ENCODE data around the gene DDB1. TPM values are rescaled to one million over a fixed set of nuclear protein-coding genes. Genes with fewer than 3 reads are reported as not detected.
"Not testable (repeated sequence)": the region's sequence is repeated elsewhere in the genome, so short reads cannot be mapped to it uniquely, and the experiment has no call there.

The DDB1 gene
- total RNA-seq, 4 donors from 2014 or later, result 87.9 to 231 (median 155) TPM

- TF ChIP-seq POLR2A (IDR thresholded peaks at IDR 0.05), result no peak
- TF ChIP-seq, protein P1, sequence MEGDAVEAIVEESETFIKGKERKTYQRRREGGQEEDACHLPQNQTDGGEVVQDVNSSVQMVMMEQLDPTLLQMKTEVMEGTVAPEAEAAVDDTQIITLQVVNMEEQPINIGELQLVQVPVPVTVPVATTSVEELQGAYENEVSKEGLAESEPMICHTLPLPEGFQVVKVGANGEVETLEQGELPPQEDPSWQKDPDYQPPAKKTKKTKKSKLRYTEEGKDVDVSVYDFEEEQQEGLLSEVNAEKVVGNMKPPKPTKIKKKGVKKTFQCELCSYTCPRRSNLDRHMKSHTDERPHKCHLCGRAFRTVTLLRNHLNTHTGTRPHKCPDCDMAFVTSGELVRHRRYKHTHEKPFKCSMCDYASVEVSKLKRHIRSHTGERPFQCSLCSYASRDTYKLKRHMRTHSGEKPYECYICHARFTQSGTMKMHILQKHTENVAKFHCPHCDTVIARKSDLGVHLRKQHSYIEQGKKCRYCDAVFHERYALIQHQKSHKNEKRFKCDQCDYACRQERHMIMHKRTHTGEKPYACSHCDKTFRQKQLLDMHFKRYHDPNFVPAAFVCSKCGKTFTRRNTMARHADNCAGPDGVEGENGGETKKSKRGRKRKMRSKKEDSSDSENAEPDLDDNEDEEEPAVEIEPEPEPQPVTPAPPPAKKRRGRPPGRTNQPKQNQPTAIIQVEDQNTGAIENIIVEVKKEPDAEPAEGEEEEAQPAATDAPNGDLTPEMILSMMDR (IDR thresholded peaks at IDR 0.05), result peak; percentile 35 to 71 (median 56)
- H3K36me3 ChIP-seq, result no peaks in the 10 kb centered on the region
- H3K9me3 ChIP-seq, result no peaks in the 10 kb centered on the region
- DNase-seq, result peak; percentile 34 to 46
- no peaks in the 10 kb centered on the region for H3K4me1 ChIP-seq
- H3K4me3 ChIP-seq, result no peak overlapping the region
- intact Hi-C loops (cut with DNase I; ENCODE audit: low total_unique reads), result no loop called here
- no peak overlapping the region for H3K27ac ChIP-seq
- no peaks in the 10 kb centered on the region for H3K27me3 ChIP-seq
These were observed 78.4 kb downstream of the DDB1 start for GRCh38 chr11:61254403-61255025.

DNA sequence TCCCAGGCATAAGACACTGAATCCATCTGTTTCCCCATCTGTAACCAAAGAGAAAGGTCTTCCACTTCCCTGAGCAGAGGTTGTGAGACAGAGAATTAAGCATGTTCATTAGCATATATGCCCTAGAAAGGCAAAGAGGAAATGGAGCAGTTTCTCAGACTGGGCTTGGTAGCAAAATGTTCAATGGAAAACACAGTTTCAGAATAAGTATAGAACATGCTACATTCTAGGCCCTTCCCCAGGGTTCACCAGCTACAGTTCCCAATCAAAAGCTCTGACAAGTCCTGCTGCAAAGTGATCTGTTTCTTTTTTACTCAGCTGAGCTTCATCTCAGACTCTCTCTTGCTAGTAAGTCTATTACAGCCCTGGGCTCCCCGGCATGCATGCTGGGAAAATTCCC lies 80.6 kb downstream of the DDB1 start:
- H3K4me3 ChIP-seq; H3K27ac ChIP-seq; H3K4me1 ChIP-seq; H3K36me3 ChIP-seq; intact Hi-C loops (cut with DNase I; ENCODE audit: low total_unique reads); H3K27me3 ChIP-seq; DNase-seq; H3K9me3 ChIP-seq: not testable (repeated sequence)

- H3K36me3 ChIP-seq; intact Hi-C loops (cut with DNase I; ENCODE audit: low total_unique reads); H3K9me3 ChIP-seq; H3K27ac ChIP-seq; H3K27me3 ChIP-seq; H3K4me3 ChIP-seq; H3K4me1 ChIP-seq: not testable (repeated sequence)
- peak; percentile 49 to 55 for DNase-seq
These were observed 81.8 kb downstream of the DDB1 start for GRCh38 chr11:61250796-61251765.

Other genes starting within 250 kb of the DDB1 start
- under 1 TPM in 3 of 4 donors, not detected in 1; under 0.01 to 0.14 (median 0.12) TPM for gene CD5, start 230.6 kb downstream of the DDB1 start, total RNA-seq
- 10 to 100 TPM in 2 of 4 donors, 1 to 10 TPM in 1, under 1 TPM in 1; 0.26 to 26.3 (median 13.3) TPM for gene VPS37C, start 171.7 kb downstream of the DDB1 start, total RNA-seq
- gene PGA3, start 129.6 kb downstream of the DDB1 start, total RNA-seq, result 1 to 10 TPM in 2 of 4 donors, under 1 TPM in 1, not detected in 1; 0.35 to 6.5 (median 4.4) TPM
- gene PGA4, start 110.8 kb downstream of the DDB1 start, total RNA-seq, result 1 to 10 TPM; 1.0 to 8.7 (median 4.9) TPM
- gene PGA5, start 91.9 kb downstream of the DDB1 start, total RNA-seq, result not detected
- 1 to 10 TPM in 2 of 4 donors, under 1 TPM in 2; 0.51 to 6.5 (median 1.2) TPM for gene VWCE, start 37.8 kb downstream of the DDB1 start, total RNA-seq
- gene TKFC, start 123 bp upstream of the DDB1 start, total RNA-seq, result 10 to 100 TPM in 2 of 4 donors, 1 to 10 TPM in 2; 3.6 to 28.5 (median 11.9) TPM
- 10 to 100 TPM; 11.3 to 43.6 (median 21.2) TPM for gene CYB561A3, start 28.8 kb upstream of the DDB1 start, total RNA-seq
- gene TMEM138, start 29.3 kb upstream of the DDB1 start, total RNA-seq, result 10 to 100 TPM; 12.0 to 81.5 (median 20.9) TPM
- 10 to 100 TPM in 3 of 4 donors, 1 to 10 TPM in 1; 2.6 to 30.8 (median 17.0) TPM for gene TMEM216, start 59.5 kb upstream of the DDB1 start, total RNA-seq
- gene CPSF7, start 96.9 kb upstream of the DDB1 start, total RNA-seq, result 100 to 1,000 TPM in 1 of 4 donors, 10 to 100 TPM in 3; 30.0 to 122 (median 56.5) TPM
- gene SDHAF2, start 97.0 kb upstream of the DDB1 start, total RNA-seq, result 10 to 100 TPM in 2 of 4 donors, 1 to 10 TPM in 2; 2.8 to 43.9 (median 16.1) TPM
- gene LRRC10B, start 175.6 kb upstream of the DDB1 start, total RNA-seq, result 10 to 100 TPM in 1 of 4 donors, 1 to 10 TPM in 2, under 1 TPM in 1; 0.59 to 39.7 (median 3.1) TPM
- 1 to 10 TPM; 2.1 to 10.0 (median 5.9) TPM for gene SYT7, start 248.0 kb upstream of the DDB1 start, total RNA-seq